RKO (cell line): Measurements from ENCODE around the gene PRPF18.
A peak's percentile ranks its signal among the peaks of the same experiment; 100 is the strongest.

ENCODE experiments used
- DNase-seq: peaks from one replicate; pipeline ENCODE4 v3.0.0-alpha.2; 2016; ENCODE audit warnings: low spot score

PRPF18 gene

DNA sequence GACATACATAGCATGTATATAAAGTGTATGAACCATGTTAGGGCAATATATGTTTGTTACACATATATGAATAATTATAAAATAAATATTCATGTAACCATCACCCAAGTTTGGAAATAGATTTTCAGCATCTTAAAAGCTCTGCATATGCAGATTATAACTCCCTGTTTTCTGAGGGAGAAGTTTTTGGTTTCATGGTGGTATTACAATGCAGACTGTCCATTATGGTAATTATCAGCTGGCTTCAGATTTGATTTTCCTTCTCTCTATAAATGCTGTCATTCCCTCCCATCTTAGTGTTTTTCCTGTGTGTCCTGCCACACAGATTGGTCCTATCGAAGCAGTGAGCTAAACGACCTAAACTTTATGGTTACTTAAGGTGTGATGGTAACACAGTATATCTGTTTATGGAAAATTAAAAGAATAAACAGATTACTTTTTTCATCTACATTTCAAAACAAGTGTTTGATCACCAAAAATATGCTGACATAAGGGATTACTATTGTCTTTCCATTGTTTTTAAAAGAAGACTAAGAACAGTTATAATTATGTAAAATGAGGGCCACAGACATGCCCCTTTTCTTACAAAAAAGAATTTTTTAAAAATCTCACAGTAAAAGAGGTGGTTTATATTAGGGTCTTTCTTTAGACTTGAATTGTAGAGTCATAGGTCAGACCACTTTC lies 17.7 kb downstream of the PRPF18 start:
- no peak for DNase-seq

DNA sequence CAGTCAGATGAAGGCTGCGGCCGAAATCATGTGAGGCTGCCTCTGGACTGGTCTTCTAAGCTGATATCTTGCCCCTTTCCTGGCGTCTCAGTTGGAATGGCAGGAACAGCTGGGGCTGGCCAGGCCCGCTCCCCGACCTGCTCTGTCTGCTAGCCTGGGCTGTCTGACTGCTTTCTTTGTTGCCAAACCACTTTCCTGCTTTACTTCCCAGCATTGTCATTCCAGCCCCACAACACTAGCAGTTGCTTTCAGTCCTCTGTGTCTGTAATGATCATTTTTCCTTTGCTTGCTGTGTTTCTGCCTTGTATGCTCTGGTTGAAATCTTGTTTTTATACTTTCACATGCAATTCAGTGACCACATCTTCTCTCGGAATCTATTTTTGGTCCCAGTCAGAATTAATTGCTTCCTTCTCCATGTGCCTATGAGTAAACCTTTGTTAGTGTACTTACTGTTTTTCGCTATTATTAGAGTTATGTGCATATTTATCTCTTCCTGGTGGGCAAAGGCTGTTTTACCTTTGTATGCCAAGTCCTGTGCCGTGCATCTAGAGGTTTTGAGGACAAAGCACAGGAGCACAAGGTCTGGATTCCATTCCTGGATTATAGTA lies 21.6 kb downstream of the PRPF18 start:
- no peak for DNase-seq

DNA sequence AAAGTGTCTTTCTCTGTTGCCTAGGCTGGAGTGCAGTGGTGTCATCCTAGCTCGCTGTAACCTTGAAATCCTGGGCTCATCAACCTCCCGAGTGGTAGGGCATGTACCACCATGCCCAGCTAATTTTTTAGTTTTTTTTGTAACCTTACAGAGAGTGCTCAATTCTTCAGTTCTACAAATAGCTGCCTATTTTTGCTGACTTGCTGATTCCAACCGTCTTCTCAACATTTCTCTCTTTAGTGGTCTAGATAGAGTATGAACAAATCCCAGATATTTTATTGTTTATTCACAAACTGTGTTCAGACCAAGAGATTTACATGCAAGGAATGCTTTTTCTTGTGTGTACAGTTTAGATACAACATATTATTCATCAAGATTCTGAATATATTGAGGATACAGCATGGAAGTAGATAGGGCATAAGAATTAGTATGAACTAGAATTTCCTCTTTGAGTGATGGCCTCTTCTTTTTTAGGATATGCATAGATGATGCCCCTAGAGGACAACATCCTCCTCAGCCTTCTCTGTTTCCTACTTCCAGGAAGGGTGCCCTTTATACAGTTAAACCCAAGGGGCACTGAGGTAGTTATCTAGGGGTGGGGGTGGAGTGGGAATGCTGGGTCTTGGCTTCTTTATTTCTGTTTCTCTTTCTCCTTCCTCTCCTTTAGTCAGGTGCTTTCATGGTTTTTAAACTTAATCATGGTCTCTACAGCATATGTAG lies 26.0 kb downstream of the PRPF18 start:
- peak; percentile 30 for DNase-seq

DNA sequence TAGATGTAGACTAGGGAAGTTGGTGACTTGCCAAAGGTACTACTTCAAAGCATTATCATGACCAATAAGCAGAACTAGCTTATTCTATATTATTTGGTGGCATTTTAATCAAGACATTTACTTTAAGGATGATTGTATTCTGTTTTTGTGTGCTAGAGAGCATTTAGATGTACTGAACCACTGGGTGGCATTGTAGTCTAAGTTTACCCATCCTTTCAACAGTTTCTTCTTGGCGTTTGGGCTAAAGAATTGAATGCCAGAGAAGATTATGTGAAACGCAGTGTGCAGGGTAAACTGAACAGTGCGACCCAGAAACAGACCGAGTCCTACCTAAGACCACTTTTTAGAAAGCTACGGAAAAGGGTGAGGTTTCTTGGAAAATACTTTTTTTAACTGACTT lies 26.8 kb downstream of the PRPF18 start:
- DNase-seq: peak; percentile 59

DNA sequence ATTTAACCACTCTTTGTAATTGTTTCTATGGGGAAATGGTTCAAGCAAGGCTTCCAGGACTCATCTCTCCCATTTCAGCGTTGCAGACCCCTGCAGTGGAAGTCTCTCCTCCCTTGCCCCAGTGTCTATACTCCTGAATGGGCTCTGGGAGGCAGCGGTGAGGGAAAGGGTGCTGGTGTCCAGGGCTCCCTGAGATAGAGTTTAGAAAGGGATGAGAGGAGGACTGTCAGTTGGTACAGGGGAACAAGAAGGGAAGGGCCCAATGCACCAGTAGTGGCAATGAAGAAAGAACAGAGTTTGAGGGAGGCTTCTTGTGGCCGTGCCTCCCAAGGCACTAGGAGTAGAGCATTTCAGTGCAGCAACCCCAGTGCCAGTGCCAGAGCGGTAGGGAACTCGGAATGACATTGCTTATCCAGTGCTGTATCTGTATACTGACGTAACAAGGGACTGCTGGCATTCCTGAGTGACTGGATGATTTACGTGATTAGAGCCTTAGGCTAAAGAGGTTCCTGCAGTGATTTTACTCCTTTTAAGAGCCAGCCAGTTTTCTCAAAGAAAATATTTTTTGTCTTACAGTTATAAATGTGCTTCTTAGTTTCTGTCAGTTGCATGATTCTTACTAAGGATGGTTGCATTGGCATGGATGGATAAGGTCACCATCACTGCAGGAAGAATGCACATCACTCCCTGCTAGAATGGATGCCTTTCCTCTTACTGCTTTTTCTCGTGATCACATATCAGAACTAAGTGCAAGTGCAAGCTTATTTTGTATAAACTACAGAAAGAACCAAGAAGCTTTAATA lies 28.0 kb downstream of the PRPF18 start:
- no peak for DNase-seq

DNA sequence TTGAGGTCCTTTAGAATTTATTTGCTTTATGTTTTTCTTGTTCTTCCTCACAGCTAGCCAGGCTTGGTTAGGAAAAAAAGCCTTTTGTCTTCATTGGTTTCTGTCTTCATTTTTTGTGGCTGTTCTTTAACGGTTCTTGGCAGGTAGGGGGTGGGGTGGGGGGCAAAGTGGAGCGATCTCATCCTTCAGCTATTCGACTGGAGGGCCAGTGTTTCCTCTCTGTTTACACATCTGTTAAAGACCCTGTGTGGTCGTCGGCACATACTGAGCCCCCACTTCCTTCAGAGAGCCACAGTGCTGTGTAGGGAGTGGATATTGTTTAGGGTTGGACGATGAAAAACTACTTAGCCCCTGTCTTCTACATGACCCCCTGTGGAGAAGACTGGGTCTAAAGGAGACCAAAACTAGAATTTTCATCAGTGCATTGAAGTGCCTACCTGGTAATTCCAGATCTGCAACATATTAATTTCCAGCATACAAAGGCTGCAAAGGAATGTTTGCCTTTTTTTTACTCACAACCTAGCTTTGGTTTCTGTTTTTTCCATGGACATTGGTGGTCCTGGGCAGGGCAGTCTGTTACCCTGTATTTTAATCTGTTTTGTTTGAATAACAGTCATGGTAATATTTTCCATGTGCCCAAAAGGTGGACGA lies 29.0 kb downstream of the PRPF18 start:
- DNase-seq: no peak

DNA sequence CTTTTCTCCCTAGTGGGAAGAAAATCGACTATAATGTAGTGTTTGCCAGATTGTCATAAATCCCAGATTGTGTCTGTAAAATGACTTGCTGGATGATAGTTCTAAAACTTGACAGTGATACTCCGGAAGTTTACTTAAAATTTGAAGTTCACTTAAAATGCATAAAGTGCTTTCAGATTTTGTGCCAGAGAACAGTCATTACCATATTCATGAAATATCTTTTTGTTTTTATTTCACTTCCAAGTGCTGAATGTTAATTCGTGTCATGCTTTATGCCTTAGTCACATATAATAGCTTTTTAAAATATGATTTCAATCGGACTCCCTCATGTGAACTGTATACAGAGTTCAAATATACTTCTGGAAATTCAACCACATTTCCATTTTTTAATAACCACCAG lies 30.4 kb downstream of the PRPF18 start:
- no peak for DNase-seq

DNA sequence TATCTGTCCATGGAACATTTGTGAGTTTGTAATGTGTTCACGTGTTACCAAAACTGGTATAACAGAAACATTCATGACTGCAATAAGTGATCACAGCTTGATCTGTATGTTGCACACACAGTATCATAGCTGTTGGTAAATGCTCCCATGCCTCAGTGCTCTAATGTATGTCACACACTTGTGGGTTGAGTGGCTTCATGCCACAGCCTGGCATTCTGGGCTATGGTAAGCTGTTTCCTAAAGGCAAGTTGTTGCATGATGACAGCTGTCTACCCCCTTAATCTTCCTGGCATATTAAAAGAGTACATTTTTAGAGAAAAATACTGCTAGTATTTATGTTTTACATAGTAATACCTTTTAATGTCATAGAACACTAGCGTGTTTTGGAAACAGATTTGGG lies 35.2 kb downstream of the PRPF18 start:
- DNase-seq: no peak

DNA sequence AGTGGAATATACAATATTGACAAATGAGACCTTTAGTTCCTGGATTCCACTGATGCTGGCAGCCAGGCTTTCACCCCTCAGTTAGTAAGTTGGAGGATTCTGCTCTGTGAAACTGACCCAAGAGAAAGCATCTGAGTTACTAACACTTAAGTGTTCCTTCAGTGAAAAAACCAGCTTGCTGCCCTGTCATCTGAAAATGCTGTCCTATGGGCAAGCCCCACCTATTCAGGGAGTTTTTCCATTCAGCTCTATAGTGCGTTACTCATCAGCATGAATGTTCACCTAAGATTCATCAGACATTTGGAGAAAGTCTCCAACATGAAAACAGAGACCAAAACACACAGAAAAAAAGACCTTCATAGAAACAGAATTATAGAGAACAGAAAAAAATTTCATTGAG lies 37.9 kb downstream of the PRPF18 start:
- DNase-seq: no peak

DNA sequence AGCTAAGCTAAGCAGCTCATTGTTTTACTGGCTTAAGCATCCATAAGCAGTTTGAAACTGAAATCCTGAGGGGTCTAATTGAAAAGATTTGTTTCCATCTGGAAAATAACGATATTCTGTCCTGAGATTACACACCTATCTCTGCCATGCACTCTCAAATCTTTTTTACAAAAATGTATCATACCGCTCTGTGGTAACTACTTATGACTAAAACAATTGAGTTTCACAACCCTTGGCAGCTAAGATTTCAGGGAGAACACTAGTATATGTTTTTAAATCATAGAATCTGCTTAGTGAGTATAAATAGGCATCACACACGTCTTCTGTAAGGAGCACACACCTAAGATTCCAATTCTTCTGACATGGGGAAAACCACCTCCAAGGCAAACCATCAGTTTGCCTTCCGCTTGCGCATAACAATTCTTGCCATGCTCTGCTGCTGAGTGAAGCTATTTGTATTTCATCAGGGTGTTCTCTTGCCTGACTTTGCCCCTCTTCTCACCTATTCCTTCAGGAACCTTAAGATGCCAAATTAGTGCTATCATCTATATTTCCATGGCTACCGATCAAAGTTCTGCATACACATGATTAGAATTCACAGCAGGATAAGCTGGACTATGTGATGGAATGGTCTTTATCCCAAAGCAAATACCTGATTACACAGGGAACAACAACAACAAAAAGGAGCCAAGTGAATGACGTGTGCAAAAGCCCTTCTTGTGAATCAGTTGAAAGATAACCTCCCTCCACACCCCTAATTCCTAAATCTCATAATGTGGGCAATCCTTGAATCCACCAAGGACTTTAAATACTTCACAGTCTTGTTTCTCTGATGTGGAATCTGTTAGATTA lies 40.9 kb downstream of the PRPF18 start:
- DNase-seq: no peak

DNA sequence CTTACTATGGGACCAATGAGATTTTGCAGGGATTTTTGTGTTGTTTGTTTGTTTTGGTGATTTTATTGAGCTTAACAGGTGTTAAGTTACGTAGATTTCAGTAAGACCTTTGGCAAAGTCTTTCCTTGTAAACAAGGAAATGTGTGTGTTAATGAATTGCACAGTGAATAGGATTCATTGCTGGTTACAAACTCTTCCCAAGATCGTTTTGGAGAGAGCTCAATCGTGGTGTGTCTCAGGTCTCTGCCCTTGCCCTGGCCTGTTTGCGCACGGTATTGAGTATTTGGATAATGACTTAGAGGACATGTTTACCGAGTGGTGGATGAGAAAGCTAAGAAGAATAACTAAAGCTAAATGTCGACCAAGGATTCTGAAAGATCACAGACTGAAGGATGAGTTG lies 41.9 kb downstream of the PRPF18 start:
- no peak for DNase-seq

DNA sequence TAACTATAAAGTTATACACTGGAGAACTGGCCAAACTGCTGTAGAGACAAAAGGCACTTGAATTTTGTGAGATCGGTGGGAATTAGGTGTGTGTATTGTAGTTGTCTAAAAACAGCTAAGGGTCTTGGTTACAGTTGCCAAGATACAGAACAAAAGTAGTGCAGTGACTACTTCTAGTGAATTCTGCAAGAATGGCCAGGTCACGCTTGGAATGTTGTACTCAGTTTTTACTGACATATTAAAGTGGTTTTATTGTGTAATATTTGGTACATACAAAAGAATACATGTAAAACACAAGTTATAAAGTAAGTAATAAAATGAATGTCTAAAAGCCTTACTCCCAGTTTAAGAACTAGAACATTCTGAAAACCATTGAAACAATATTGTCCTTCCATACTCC lies 42.4 kb downstream of the PRPF18 start:
- no peak for DNase-seq

DNA sequence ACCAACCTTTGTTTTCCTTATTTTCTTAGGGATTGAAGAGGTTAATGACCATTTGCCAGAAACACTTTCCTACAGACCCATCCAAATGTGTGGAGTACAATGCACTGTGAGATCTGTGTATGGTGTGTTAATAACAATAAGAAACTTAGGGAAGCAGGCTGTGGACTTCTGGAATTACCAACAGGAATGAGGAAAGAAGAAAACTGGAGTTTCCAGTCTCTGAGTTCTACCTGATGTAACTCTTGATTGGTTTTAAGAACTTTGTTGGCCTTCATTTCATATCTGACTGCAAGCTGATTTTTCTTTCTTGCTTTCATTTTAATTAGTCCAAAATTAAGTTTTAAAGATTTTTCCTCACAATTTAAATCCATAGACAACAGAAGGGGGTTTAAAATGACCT lies 43.5 kb downstream of the PRPF18 start:
- no peak for DNase-seq

DNA sequence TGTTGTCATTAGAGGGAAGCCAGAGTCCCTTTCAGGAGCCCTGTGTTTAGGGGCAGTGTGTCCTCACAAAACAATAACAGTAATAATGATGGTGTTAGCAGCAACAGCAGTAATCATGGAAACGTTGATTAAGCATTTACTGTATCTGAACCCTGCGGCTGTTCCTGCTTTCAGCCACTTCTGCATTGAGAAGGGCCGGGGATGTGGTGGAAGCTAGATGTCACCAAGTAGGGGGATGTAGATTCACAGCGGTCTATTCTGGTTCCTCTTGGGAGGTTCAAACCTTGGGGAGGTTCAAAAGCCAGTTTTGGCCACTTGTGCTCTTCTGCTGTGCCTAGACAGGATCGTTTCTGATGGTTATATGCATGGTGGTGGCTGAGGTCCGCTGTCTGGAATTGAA lies 44.8 kb downstream of the PRPF18 start:
- no peak for DNase-seq

DNA sequence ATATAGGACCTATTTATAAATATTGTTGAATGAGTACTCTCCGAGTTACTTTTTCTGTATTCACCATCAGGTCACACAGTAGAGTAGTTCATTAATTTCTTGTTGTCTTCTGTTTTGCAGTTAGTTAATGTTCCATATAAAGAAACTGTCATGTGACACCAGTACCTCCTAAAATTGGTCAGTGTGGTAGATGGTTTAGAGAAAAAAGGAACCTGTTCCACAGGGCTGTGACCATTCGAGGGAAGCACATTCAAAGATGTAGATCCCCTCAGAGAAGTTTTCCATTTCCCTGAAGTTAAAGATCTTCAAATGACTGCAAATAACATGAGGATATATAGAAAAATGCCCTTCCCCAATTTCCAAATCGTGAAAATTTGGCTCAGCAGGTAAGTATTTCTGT lies 45.7 kb downstream of the PRPF18 start:
- DNase-seq: no peak

DNA sequence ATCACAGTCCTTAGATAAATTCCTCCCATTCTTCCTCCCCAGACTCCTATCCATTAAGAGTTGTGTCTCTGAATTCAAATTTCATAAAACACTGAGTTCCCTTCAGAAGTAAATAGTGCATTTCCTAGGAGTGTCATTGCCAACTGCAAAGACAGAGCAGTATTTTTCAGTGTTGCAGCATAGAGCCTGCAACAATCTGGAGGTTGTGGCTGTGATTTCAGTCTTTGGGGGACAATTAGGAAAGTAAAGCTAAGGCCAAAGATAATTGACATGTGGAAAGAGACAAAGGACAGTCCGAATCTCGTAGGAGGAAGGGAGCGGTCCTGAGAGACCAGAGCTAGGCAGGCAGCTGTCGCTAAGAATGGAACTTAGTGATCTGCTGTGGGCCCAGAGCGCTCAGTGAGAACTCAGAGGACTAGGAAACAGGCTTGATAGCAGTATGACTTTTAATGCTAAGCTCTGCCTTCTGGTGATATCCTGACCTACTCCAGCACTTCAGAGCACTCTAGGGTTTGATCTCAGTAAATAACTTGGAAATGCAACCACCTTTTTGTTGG lies 46.2 kb downstream of the PRPF18 start:
- no peak for DNase-seq

DNA sequence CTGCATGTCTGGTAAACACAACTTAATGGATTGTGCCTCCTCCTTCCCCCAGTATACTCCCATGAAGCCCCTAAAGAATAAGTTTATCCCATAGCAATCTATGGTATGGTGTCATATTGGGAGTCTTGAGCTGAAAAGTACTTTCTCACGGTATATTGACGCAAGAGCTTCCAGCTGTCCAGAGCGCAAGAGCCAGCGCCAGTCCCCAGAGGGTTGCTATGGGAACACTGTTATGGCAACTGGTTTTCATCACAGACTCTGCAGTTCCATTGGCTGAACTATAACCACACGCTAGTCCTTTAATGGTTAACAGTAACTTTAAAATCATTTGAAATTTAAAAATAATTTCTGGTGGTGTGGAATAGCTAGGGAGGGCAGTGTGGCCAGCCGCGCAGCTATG lies 46.9 kb downstream of the PRPF18 start:
- DNase-seq: no peak

DNA sequence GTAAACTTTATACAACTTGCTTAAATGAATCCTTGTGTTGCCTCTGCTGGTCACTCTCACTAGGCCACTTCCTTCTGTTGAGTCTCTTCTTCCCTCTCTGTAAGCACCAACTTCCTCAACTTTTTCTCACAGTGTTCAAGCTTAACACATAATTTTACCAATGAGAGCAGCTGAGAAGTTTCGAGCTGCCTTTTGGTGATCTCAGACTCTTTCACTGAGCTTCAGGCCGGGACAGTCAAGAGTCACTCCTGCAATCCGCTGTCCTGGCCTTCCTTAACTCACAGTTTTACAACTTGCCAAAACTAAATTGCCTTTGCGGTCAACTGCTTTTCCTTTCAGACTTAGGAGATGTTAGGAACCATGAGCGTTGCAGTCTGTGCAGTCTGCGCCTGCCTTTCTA lies 47.4 kb downstream of the PRPF18 start:
- DNase-seq: no peak

DNA sequence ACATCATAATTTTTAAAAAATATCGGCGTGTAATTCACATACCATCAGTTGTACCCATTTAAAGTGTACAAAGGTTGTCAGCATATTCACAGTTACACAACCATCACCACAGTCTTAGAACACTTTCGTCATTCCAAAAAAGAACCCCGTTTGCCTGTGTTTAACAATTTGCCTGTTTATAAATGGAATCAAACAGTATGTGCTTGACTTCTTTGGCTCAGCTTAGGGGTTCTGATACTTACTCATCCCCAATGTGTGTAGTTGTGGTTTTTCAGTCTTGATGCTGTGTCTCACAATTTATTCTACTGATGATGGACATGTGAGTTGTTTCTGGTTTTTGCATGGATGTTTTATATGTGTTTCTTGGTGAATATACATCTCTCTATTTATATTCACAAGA lies 50.0 kb downstream of the PRPF18 start:
- DNase-seq: no peak

DNA sequence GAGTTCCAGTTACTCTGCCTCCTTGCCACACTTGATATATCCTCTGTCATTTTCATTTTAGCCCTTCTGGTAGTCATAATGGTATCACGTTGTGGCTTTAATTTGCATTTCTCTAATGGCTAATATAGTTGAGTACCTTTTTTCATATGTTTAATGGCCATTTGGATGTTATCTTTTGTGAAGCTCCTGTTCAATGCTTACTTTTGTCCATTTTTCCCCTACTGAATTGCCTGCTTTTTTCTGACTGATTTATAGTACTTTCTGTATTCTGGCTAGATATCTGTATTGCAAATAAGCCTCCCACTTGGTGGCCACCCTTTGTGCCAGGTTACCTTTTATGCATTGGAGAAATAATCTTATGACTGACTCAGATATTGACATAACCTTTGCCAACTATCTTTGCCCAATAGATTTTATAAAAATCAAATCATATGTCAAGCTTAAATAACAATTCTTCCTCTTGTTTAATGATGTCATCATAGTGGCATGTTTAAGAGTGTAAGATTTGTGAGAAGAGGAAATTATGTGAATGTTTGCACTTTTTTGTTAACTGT lies 50.6 kb downstream of the PRPF18 start:
- DNase-seq: no peak

DNA sequence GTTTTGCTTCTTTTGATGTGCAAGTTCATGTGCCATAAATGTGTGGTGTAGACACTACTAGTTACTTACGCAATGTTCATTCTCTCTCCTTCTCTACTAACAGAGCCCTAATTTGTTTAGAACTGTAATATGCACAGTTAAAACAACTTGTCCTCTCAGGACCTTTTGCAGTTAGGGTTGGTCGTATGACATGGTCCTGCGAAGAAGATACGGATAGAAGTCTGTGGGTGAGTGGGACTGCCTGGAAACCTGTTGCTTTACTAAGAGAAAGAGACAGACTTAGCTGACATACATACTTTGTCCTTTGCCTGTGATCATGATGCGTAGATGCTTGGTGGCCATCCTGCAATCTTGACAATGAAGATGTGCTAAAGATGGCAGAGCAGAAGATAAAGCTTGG lies 51.1 kb downstream of the PRPF18 start:
- DNase-seq: no peak
